ENCODE data around the gene SRGAP1.

SRGAP1 gene

GRCh38 chr12:64034901-64035576 lies 190.5 kb downstream of the SRGAP1 start:
- H3K27me3 ChIP-seq (ENCODE audit: insufficient read depth, low read length): no peaks in the 10 kb centered on the region
- peaks cover 18% of the 10 kb centered on the region for H3K4me1 ChIP-seq (ENCODE audit: control insufficient read depth, insufficient read depth, low read length, unreplicated experiment)
- no peak overlapping the region for H2AFZ ChIP-seq (ENCODE audit: low read length, unreplicated experiment)
- peaks cover under 1% of the 10 kb centered on the region for H3K79me2 ChIP-seq (ENCODE audit: control insufficient read depth, insufficient read depth, low read length, unreplicated experiment)
- H3K36me3 ChIP-seq (ENCODE audit: insufficient read depth, low read length): peaks cover 15% of the 10 kb centered on the region; the same call in 1 of the 2 replicates
- no peak overlapping the region for H3K4me3 ChIP-seq (ENCODE audit: low read depth, low read length)
- H3K27ac ChIP-seq (ENCODE audit: low read depth, low read length): no peak overlapping the region

- no peak overlapping the region for H3K27ac ChIP-seq (ENCODE audit: low read depth, low read length)
- no peak overlapping the region for H2AFZ ChIP-seq (ENCODE audit: low read length, unreplicated experiment)
- H3K79me2 ChIP-seq (ENCODE audit: control insufficient read depth, insufficient read depth, low read length, unreplicated experiment): peaks cover 5% of the 10 kb centered on the region
- H3K27me3 ChIP-seq (ENCODE audit: insufficient read depth, low read length): no peaks in the 10 kb centered on the region
- peaks cover 12% of the 10 kb centered on the region; the same call in 1 of the 2 replicates for H3K36me3 ChIP-seq (ENCODE audit: insufficient read depth, low read length)
- H3K4me1 ChIP-seq (ENCODE audit: control insufficient read depth, insufficient read depth, low read length, unreplicated experiment): peaks cover 21% of the 10 kb centered on the region
- no peak overlapping the region for H3K4me3 ChIP-seq (ENCODE audit: low read depth, low read length)
Measured at GRCh38 chr12:64036414-64036813, 191.9 kb downstream of the SRGAP1 start.

DNA sequence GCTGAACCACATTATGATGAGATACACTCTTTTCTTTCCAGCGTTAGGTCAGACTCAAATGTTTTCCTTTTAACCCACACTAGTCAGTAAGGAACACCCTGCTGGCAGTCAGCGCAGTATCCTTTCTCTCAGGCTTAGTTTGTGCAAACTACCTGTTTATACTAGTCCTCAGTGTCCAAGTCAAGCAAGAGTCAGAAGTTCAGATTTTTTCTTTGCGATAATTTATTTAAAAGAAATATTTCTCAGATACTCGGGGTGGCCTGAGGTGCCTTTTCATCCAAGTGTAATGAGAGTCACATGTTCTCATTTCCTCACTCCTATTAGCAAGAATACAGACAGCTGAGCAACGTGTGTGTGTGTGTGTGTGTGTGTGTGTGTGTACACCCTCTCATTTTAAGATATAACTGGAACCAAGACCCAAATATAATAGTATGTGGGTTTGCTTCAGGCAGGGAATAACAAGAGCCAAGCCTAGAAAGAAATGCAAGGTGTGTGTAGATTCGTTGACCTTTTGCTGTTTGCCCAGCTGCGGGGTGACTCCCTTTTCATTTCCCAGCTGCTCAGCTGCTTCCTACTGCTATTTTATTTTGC lies 194.9 kb downstream of the SRGAP1 start:
- Histone ChIP-seq H3K79me2 (ENCODE audit: control insufficient read depth, insufficient read depth, low read length, unreplicated experiment) (peaks cover 5% of the 10 kb centered on the region), H3K4me3 (ENCODE audit: low read depth, low read length) (peak overlapping the region; percentile 36), H2AFZ (ENCODE audit: low read length, unreplicated experiment) (no peak overlapping the region)

DNA sequence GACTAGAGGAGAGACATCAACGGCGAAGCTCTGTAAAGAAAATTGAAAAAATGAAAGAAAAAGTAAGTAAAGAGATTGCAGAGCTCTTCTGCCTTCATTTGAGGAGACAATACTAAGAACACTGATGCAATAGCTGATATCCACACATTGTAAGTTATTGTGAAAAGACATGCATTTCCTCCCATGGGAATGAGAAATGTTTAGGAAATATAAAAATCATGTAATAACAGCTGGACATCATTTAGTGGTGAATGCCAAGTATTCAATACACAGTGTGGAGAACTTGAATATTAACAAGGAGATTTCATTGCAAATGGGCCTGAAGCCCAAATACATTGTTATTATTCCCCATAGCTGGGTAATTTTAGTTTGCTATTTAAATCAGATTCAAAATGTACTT lies 198.4 kb downstream of the SRGAP1 start:
- Histone ChIP-seq H3K79me2 (ENCODE audit: control insufficient read depth, insufficient read depth, low read length, unreplicated experiment) (peaks cover 5% of the 10 kb centered on the region), H3K4me3 (ENCODE audit: low read depth, low read length) (peak overlapping the region; percentile 63), H3K27me3 (ENCODE audit: insufficient read depth, low read length) (no peaks in the 10 kb centered on the region), H3K27ac (ENCODE audit: low read depth, low read length) (peak overlapping the region; percentile 57), H2AFZ (ENCODE audit: low read length, unreplicated experiment) (no peak overlapping the region), H3K36me3 (ENCODE audit: insufficient read depth, low read length) (peaks cover 15% of the 10 kb centered on the region), H3K4me1 (ENCODE audit: control insufficient read depth, insufficient read depth, low read length, unreplicated experiment) (peaks cover 39% of the 10 kb centered on the region)

More for the DNA sequence above, 194.9 kb downstream of the SRGAP1 start:
- Histone ChIP-seq H3K27me3 (ENCODE audit: insufficient read depth, low read length) (no peaks in the 10 kb centered on the region), H3K4me1 (ENCODE audit: control insufficient read depth, insufficient read depth, low read length, unreplicated experiment) (peaks cover 39% of the 10 kb centered on the region), H3K36me3 (ENCODE audit: insufficient read depth, low read length) (no peaks in the 10 kb centered on the region), H3K27ac (ENCODE audit: low read depth, low read length) (peak overlapping the region; percentile 32)

GRCh38 chr12:64044191-64044590 lies 199.7 kb downstream of the SRGAP1 start:
- peaks cover 30% of the 10 kb centered on the region for H3K4me1 ChIP-seq (ENCODE audit: control insufficient read depth, insufficient read depth, low read length, unreplicated experiment)
- peaks cover 5% of the 10 kb centered on the region for H3K79me2 ChIP-seq (ENCODE audit: control insufficient read depth, insufficient read depth, low read length, unreplicated experiment)
- H2AFZ ChIP-seq (ENCODE audit: low read length, unreplicated experiment): no peak overlapping the region
- peaks cover 23% of the 10 kb centered on the region for H3K36me3 ChIP-seq (ENCODE audit: insufficient read depth, low read length)
- no peak overlapping the region for H3K4me3 ChIP-seq (ENCODE audit: low read depth, low read length)
- H3K27ac ChIP-seq (ENCODE audit: low read depth, low read length): no peak overlapping the region
- no peaks in the 10 kb centered on the region for H3K27me3 ChIP-seq (ENCODE audit: insufficient read depth, low read length)

- no peak overlapping the region for H3K27ac ChIP-seq (ENCODE audit: low read depth, low read length)
- H2AFZ ChIP-seq (ENCODE audit: low read length, unreplicated experiment): no peak overlapping the region
- H3K4me1 ChIP-seq (ENCODE audit: control insufficient read depth, insufficient read depth, low read length, unreplicated experiment): no peaks in the 10 kb centered on the region
- H3K4me3 ChIP-seq (ENCODE audit: low read depth, low read length): no peak overlapping the region
- no peaks in the 10 kb centered on the region for H3K79me2 ChIP-seq (ENCODE audit: control insufficient read depth, insufficient read depth, low read length, unreplicated experiment)
- no peaks in the 10 kb centered on the region for H3K27me3 ChIP-seq (ENCODE audit: insufficient read depth, low read length)
- peaks cover 45% of the 10 kb centered on the region for H3K36me3 ChIP-seq (ENCODE audit: insufficient read depth, low read length)
Measured at GRCh38 chr12:64051057-64051456, 206.6 kb downstream of the SRGAP1 start.

- H3K36me3 ChIP-seq (ENCODE audit: insufficient read depth, low read length): peaks cover 28% of the 10 kb centered on the region
- H3K27me3 ChIP-seq (ENCODE audit: insufficient read depth, low read length): no peaks in the 10 kb centered on the region
- H2AFZ ChIP-seq (ENCODE audit: low read length, unreplicated experiment): no peak overlapping the region
- H3K4me1 ChIP-seq (ENCODE audit: control insufficient read depth, insufficient read depth, low read length, unreplicated experiment): no peaks in the 10 kb centered on the region
- no peak overlapping the region for H3K4me3 ChIP-seq (ENCODE audit: low read depth, low read length)
- no peaks in the 10 kb centered on the region for H3K79me2 ChIP-seq (ENCODE audit: control insufficient read depth, insufficient read depth, low read length, unreplicated experiment)
- H3K27ac ChIP-seq (ENCODE audit: low read depth, low read length): no peak overlapping the region
Measured at GRCh38 chr12:64053117-64053516, 208.6 kb downstream of the SRGAP1 start.

- no peaks in the 10 kb centered on the region for H3K79me2 ChIP-seq (ENCODE audit: control insufficient read depth, insufficient read depth, low read length, unreplicated experiment)
- no peak overlapping the region for H3K4me3 ChIP-seq (ENCODE audit: low read depth, low read length)
- H2AFZ ChIP-seq (ENCODE audit: low read length, unreplicated experiment): no peak overlapping the region
- peaks cover 22% of the 10 kb centered on the region for H3K36me3 ChIP-seq (ENCODE audit: insufficient read depth, low read length)
- no peaks in the 10 kb centered on the region for H3K27me3 ChIP-seq (ENCODE audit: insufficient read depth, low read length)
- no peak overlapping the region for H3K27ac ChIP-seq (ENCODE audit: low read depth, low read length)
- peaks cover under 1% of the 10 kb centered on the region for H3K4me1 ChIP-seq (ENCODE audit: control insufficient read depth, insufficient read depth, low read length, unreplicated experiment)
Measured at GRCh38 chr12:64054079-64054520, 209.6 kb downstream of the SRGAP1 start.

- H3K36me3 ChIP-seq (ENCODE audit: insufficient read depth, low read length): peaks cover 7% of the 10 kb centered on the region; the same call in 1 of the 2 replicates
- H2AFZ ChIP-seq (ENCODE audit: low read length, unreplicated experiment): no peak overlapping the region
- no peaks in the 10 kb centered on the region for H3K27me3 ChIP-seq (ENCODE audit: insufficient read depth, low read length)
- no peaks in the 10 kb centered on the region for H3K79me2 ChIP-seq (ENCODE audit: control insufficient read depth, insufficient read depth, low read length, unreplicated experiment)
- peaks cover 13% of the 10 kb centered on the region for H3K4me1 ChIP-seq (ENCODE audit: control insufficient read depth, insufficient read depth, low read length, unreplicated experiment)
- no peak overlapping the region for H3K27ac ChIP-seq (ENCODE audit: low read depth, low read length)
- no peak overlapping the region for H3K4me3 ChIP-seq (ENCODE audit: low read depth, low read length)
Measured at GRCh38 chr12:64056741-64057140, 212.2 kb downstream of the SRGAP1 start.

DNA sequence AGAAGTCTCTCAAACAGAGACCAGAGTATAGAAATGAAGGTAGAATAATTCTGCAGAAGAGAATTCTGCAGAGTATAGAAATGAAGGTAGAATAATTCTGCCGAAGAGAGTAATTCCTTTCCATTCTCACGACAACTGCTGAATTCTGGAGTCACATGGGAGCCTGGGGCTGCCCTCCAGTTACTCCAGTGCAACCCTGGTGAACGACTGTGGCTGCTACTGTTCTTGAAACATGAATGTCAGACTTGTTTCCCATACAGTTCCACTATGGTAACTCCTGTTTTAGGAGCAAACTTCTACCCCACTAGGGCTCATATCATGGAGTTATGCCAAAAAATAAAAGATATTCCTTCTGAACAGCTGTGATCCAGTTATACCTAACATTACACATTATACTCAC lies 213.2 kb downstream of the SRGAP1 start:
- Histone ChIP-seq H3K36me3 (ENCODE audit: insufficient read depth, low read length) (0 out of 2 replicates have a peak, but pooled peaks cover 3% of the 10 kb centered on the region), H3K27me3 (ENCODE audit: insufficient read depth, low read length) (no peaks in the 10 kb centered on the region), H3K79me2 (ENCODE audit: control insufficient read depth, insufficient read depth, low read length, unreplicated experiment) (no peaks in the 10 kb centered on the region), H3K27ac (ENCODE audit: low read depth, low read length) (no peak overlapping the region), H3K4me3 (ENCODE audit: low read depth, low read length) (no peak overlapping the region), H2AFZ (ENCODE audit: low read length, unreplicated experiment) (no peak overlapping the region), H3K4me1 (ENCODE audit: control insufficient read depth, insufficient read depth, low read length, unreplicated experiment) (peaks cover 13% of the 10 kb centered on the region)

Measured in ACC112 (cell line).